ENCODE data around the gene NPC1. TPM values are rescaled to one million over a fixed set of nuclear protein-coding genes. Genes with fewer than 3 reads are reported as not detected.
A peak's percentile ranks its signal among the peaks of the same experiment; 100 is the strongest.

The NPC1 gene
- total RNA-seq, 3 donors from 2014 or later = 39.5 to 100 (median 81.3) TPM

GRCh38 chr18:23575309-23575651 lies 11.0 kb downstream of the NPC1 start:
- TF ChIP-seq POLR2A (IDR thresholded peaks at IDR 0.05) (no peak), CTCF (IDR thresholded peaks at IDR 0.05) (no peak), POLR2AphosphoS5 (IDR thresholded peaks at IDR 0.05) (no peak)
- no peaks in the 10 kb centered on the region for H3K27me3 ChIP-seq
- intact Hi-C loops (cut with DNase I; ENCODE audit: low total_unique reads) = no loop called here
- H3K36me3 ChIP-seq = no peaks in the 10 kb centered on the region
- H3K27ac ChIP-seq = peak overlapping the region; percentile 49 to 73
- H3K4me3 ChIP-seq = no peak overlapping the region
- H3K9me3 ChIP-seq = no peaks in the 10 kb centered on the region
- no peak for DNase-seq (ENCODE audit: low spot score in 2 of 2)
- peaks cover under 1 to 3% of the 10 kb centered on the region in 2 donors for H3K4me1 ChIP-seq

- intact Hi-C loops (cut with DNase I; ENCODE audit: low total_unique reads) = no loop called here
- no peaks in the 10 kb centered on the region for H3K36me3 ChIP-seq
- H3K27ac ChIP-seq = peak overlapping the region; percentile 57 to 73
- no peak overlapping the region for H3K4me3 ChIP-seq
- H3K9me3 ChIP-seq = no peaks in the 10 kb centered on the region
- no peak for DNase-seq (ENCODE audit: low spot score in 2 of 2)
- no peak for TF ChIP-seq CTCF (IDR thresholded peaks at IDR 0.05)
- TF ChIP-seq POLR2A (IDR thresholded peaks at IDR 0.05) = no peak
- no peaks in the 10 kb centered on the region for H3K27me3 ChIP-seq
- peaks cover 0 to 3% of the 10 kb centered on the region in 2 donors for H3K4me1 ChIP-seq
Measured at GRCh38 chr18:23574611-23575308, 11.5 kb downstream of the NPC1 start.

DNA sequence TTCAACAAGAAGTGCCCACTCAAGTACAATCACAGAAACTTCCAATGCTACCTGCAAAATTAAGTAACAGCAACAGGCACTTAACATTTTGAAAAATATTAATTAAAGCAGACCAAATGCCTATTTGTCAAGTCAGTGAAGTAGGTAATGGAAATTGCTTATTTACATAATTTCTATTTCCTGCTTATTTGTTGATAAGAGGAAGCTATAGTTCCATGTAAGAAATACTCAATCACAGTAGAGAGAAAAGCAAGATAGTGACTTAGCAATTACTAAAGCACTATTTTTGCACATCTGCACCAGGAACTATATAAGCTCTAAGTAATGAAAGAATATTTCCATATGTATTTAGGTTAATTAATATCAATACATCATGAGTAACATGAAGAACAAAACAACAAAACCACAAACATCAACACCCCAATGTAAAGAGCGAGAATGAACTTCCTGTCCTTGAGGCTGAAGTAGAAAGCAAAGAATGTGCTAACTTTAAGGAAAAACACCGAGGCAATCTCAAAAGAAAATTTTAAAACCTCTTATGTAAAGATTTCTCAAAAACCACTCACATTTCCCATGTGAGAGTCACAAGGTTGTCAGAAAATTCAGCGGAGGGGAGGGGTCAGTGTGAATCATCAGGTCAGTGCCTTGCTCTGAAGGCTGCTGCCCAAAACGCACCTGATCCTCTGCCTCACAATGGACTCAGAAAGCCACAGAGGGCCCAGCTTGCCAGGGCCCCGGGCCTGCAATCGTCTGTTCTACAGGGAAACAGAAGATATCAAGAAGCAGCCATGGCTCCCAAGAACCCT lies 12.5 kb downstream of the NPC1 start:
- intact Hi-C loops (cut with DNase I; ENCODE audit: low total_unique reads) = no loop called here
- H3K4me1 ChIP-seq = peaks cover 0 to 3% of the 10 kb centered on the region in 2 donors
- no peaks in the 10 kb centered on the region for H3K36me3 ChIP-seq

GRCh38 chr18:23573020-23573419 lies 13.3 kb downstream of the NPC1 start:
- TF ChIP-seq POLR2A (IDR thresholded peaks at IDR 0.05) = no peak
- no peak for TF ChIP-seq POLR2AphosphoS5 (IDR thresholded peaks at IDR 0.05)
- TF ChIP-seq CTCF (IDR thresholded peaks at IDR 0.05) = no peak
- intact Hi-C loops (cut with DNase I; ENCODE audit: low total_unique reads) = no loop called here
- Histone ChIP-seq H3K4me1 (peaks cover 0 to 3% of the 10 kb centered on the region in 2 donors), H3K4me3 (no peak overlapping the region), H3K36me3 (no peaks in the 10 kb centered on the region), H3K27ac (peak overlapping the region in 1 of 2 donors; percentile 25), H3K9me3 (no peaks in the 10 kb centered on the region), H3K27me3 (no peaks in the 10 kb centered on the region)
- no peak for DNase-seq (ENCODE audit: low spot score in 2 of 2)

More for the DNA sequence above, 12.5 kb downstream of the NPC1 start:
- Histone ChIP-seq H3K9me3 (no peaks in the 10 kb centered on the region), H3K27me3 (no peaks in the 10 kb centered on the region), H3K27ac (peak overlapping the region; percentile 57 to 73), H3K4me3 (no peak overlapping the region)
- TF ChIP-seq POLR2AphosphoS5 (IDR thresholded peaks at IDR 0.05) (peak in 1 of 3 donors; percentile 27), POLR2A (IDR thresholded peaks at IDR 0.05) (no peak)
- DNase-seq (ENCODE audit: low spot score in 2 of 2) = no peak

- no peaks in the 10 kb centered on the region for H3K36me3 ChIP-seq
- H3K27me3 ChIP-seq = no peaks in the 10 kb centered on the region
- TF ChIP-seq POLR2AphosphoS5 (IDR thresholded peaks at IDR 0.05) (no peak), CTCF (IDR thresholded peaks at IDR 0.05) (no peak), POLR2A (IDR thresholded peaks at IDR 0.05) (no peak)
- intact Hi-C loops (cut with DNase I; ENCODE audit: low total_unique reads) = no loop called here
- no peak overlapping the region for H3K27ac ChIP-seq
- no peaks in the 10 kb centered on the region for H3K9me3 ChIP-seq
- peaks cover 0 to 3% of the 10 kb centered on the region in 2 donors for H3K4me1 ChIP-seq
- H3K4me3 ChIP-seq = no peak overlapping the region
- no peak for DNase-seq (ENCODE audit: low spot score in 2 of 2)
Measured at GRCh38 chr18:23572570-23572969, 13.7 kb downstream of the NPC1 start.
